KG1 (cell line): ENCODE results near the gene KCNJ18.
"Not testable (repeated sequence)": the region's sequence is repeated elsewhere in the genome, so short reads cannot be mapped to it uniquely, and the experiment has no call there.

ENCODE experiments used
- DNase-seq: peaks from one replicate; lab custom pipeline; 2025; lab: John Stamatoyannopoulos, UW

The KCNJ18 gene

DNA sequence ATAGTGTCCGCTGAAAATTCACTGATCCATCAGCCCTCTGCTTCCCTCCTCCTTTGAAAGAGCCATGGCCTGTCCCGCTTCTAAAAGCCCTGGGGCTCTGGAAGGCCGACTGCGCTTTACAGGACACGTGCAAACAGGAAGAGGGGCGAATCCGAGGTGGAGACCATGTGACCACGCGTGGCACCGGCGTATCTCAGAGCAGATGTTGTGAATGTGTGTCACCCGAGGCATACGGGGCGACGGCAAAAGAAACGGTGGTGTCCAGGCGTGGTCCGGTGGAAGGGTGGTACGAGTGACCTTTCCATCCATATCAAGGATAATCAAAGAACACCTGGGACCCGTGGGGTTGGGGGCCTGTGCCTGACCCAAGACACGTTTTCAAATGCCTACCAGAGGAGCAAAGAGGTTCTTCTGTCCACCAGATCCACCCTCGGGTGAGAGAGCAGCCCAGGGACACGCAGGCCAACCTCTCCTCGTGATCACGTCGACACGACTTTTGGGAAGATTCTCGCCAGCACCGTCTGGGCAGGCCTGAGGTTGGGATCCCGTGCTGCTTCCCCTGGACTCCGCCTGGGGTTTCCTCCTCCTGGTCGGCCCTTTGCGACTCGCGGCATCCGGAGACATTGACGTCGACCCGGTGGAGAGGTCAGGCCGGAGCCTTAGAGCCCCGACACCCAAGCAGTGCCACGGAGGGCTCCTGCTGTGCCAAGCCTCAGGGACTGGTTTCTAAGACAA is 7.1 kb upstream of the KCNJ18 start:
- DNase-seq = not testable (repeated sequence)

DNA sequence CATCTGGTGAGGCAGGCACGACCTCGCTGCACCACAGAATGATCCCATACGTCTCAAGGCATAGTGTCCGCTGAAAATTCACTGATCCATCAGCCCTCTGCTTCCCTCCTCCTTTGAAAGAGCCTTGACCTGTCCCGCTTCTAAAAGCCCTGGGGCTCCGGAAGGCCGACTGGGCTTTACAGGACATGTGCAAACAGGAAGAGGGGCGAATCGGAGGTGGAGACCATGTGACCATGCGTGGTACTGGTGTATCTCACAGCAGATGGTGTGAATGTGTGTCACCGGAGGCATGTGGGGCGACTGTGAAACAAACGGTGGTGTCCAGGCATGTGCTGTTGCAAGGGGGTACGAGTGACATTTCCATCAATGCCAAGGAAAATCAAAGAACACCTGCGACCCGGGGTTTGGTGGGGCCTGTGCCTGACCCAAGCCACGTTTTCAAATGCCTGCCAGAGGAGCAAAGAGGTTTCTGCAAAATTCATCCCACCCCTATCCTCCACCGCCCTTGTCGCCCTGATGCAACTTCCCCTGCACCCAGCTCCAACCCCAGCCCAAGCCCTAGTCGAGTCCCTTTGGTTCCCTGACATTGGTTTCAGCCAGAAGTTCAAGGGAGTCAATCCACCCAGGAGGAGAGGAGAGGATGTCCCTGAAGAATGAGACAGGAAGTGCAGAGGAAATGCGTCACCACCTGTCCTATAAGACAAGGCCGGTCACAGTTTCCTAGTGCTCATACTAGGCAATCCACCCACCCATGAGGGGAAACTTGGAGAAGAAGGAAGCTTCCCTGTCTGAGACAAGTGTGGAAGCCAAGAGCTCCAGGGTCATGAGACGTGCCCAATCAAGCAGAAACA is 5.9 kb upstream of the KCNJ18 start:
- no peak for DNase-seq

DNA sequence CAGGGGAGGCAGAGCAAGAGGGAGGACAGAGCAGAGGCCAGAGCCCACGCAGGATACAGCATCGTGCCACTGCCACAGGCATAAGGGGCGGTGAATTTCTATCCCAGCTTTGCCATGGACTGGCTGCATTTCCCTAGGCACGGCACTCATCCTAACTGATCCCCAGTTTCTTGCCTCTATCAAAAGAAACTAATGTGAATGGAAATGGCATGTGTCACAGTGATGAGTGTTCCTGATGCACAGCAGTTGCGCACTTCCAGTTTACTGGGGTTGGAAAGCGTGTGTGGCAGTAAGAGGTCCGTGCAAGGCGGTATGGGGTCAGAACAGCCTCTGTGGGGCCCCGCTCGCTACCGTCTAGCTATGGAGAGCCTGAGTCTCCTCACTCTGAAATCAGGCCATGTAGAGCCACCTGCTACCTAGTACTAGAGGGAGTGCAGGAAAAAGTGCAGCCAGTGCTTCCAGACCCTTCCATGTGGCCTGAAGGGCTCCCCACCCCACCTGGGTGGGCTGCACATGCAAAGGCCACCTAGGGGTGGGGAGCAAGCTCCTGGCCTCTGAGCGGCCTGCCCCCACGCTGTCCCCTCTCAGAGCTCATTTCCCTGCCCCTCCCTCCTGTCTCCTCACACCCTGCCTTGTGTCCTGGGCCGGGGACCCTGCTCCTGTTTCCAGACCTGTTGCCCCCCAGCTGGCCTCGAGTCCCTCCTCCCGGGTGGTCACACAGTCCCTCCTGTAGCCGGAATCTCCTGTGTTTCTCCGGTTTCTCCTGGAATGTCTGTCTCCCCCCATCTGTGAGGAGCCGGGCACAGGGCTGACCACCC is 5.0 kb upstream of the KCNJ18 start:
- DNase-seq = no peak

DNA sequence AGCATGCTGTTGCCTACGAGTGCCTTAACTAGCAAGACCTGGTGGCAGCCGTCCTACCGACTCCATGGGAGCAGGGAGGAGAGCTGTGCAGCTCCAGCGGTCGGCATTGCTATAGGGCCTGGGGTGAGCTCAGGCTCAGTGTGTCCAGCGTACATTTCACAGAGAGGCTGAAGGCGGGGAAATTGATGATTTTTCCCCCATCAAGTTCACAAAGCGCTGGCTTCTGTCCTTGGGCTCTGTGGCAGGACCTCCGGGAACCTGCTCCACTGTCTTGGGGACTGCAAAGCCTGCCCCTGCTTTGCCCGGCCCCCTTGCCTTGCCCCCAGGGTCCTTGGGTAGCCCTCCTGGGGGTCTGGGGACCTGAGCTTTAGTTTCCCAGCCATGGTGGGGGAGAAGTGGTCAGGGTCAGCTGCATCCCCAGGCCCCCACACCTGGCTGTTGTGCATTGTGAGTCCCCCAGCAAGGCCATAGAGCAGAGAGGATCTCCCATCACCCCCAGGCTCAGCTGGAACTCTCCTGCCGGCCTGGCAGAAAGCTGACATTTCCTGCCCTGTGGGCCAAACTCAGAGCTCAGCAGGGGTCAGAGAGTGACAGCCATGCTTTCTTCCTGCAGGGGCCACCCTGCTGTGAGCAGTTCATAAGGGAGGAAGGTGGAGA is 3.9 kb upstream of the KCNJ18 start:
- no peak for DNase-seq

DNA sequence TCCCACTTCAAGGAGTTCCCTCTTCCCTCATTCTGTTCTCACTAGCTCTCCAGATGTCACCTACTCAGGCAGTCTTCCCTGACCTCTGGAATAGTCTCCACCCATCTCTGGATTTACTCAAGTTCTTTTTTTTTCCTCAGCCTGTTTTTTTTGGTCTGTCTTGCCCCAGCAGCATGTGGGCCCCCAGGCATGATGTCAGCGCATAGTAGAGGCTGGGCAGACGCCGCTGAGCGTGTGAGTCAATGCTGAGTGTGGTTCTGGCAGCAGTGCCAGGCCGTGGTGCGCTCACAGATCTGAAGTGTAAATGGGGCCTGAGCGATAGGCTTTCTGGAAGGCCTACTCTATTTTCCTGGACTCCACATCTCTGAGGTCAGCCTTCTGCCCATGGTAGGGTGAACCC is 2.7 kb upstream of the KCNJ18 start:
- DNase-seq = no peak

DNA sequence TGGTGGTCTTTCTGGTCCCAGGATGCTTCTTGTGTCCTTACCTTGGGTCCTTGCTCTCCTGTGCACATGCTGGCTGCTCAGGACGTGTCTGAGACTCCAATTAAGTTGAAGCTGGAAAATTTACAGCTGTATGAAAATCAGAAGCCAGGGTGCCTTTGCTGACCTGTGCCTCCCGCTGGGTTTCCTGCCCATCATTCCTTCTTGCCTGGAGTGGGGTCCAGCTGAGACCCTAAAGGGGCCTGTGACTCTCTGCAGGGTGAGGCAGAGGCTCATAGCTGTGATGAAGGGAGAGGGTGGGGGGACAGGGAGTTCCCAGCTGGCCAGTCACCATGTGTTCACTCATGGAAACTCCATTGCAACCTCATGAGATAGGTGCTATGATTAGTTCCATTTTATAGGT is 1.5 kb upstream of the KCNJ18 start:
- not testable (repeated sequence) for DNase-seq

DNA sequence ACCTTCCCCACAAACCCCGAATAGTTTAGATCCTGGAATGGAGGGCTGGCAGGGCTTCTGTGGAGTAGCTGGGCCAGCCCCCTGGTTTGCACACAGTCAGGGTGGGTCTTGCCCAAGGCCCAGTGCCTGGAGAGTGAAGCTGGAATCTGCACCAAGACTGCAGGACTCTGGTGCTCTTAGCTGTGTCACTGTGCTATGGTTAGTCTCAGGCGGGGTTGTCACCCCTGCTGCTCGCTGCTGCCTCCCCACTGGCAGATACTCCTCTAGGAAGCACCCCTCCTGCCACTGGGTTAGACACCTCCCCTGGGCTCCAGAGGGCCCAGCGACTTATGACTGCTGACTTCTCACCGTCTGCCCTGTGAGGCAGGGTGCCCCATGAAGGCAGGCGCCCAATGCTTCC is 842 bp upstream of the KCNJ18 start:
- DNase-seq = not testable (repeated sequence)

DNA sequence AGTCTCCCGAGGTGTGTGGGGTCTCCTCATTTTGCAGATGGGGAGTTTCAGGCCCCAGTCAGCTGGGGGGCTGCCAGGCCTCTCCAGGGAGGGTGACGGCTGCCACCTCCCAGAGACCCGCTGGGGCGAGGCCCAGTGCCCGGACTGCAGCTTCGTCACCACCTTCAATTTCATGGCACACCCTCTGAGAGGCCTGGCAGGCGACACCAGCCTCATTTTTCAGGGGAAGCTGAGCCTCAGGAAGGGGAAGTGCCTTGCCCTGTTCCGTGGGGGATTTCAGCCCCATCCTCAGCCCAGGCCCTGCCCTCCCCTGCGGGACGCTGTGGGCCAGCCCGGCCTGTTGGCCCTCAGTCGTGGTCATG is 362 bp downstream of the KCNJ18 start:
- not testable (repeated sequence) for DNase-seq

DNA sequence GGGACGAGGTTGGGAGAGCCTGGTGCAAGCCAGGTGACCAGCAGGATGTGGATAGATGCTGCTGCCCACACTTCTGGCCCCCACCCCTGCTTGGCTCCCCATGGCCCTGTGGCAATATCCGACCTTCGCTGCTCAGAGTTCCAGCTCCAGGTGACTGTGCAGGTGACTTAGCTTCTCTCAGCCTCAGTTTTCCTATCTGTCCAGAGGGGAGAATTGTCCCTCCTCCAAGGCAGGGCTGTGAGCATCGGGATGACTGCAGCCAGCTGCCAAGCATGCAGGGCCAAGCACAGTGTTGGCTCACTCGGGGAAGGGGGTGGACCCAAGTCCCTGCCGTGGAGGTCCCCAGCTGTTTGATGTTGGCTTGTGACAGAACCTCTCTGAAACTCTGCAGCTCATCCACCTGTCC is 1.1 kb downstream of the KCNJ18 start:
- not testable (repeated sequence) for DNase-seq

DNA sequence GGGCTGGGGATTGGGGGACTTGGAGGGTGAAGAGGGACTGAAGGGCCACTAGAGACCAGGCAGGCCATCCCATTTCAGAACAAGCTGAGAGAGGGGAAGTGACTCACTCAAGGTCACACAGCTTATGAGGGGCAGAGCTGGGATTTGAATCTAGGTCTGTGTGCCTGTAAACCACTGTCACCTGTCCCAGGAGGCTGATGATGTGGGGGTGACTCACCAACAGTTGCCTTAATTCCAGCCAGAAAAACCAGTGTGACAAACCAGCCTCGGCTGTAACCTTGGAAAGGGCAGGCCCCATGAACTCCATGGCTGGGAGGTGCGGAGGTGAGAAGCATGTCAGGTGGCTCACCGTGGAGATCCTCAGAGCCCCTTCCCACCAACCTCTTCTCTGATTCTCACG is 1.6 kb downstream of the KCNJ18 start:
- not testable (repeated sequence) for DNase-seq

DNA sequence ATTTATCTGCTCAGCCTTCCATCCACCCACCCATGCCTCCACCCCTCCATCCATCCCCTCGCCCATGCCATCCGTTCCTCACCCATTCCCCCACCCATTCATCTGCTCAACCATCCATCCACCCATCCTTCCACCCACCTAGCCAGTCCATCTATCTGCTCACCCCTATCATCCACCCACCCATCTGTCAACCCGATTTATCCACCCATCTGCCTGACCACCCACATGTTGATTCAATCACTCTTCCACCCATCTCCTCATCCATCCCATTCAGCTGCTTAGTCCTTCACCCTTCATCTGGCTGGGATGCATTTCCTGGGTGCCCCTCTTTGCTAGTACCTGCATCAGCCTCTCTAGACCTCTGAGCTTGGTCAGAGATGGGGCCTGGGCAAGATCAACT is 3.9 kb downstream of the KCNJ18 start:
- DNase-seq = not testable (repeated sequence)

DNA sequence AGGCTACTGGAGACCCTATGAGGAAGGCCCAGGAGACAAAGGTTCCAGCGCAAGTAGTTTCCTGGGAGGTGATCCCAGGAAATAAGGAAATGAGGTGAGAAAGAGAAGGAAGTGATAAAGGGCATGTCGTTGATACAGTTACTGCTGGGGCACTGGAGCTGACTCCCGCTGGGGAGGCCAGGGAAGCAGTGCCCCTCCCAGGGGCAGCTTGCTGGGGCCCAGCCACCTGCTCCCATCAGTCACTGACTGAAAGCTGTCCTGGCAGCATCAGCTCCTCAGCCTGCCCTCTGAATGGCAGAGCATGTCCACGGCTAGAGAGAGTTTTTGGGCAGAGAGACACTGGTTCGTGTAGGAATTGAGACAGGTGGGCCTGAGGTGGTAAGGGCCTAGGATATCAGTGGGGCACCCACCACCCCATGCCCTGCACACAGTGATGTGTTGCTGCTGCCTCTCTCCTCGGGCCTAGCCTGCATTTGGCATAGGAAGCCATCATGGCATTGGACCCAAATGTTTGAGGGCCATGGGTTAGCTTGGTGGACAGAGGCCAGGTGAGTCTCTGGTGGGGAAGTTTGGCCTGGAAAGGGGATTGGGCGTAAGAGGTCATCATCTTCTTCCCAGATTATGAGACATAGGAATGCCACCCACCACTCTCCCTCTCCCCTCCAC is 4.7 kb downstream of the KCNJ18 start:
- not testable (repeated sequence) for DNase-seq

DNA sequence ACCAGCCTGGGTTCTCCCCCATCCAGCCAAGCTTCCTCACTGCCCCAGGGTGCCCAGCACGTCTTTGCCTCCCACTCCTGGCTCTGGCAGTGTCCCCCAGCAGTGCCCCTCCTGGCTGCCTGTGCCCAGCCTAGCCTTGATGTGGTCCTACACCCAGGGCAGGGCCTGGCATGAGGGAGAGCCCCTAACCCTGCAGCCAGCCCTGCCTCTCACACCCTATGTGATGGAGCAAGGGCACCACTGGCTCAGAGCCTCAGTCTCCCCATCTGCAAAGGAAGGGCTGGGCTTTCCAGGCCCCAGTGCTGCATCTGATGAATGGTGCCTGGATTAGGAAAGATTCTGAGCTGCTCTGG is 5.2 kb downstream of the KCNJ18 start:
- DNase-seq = not testable (repeated sequence)

DNA sequence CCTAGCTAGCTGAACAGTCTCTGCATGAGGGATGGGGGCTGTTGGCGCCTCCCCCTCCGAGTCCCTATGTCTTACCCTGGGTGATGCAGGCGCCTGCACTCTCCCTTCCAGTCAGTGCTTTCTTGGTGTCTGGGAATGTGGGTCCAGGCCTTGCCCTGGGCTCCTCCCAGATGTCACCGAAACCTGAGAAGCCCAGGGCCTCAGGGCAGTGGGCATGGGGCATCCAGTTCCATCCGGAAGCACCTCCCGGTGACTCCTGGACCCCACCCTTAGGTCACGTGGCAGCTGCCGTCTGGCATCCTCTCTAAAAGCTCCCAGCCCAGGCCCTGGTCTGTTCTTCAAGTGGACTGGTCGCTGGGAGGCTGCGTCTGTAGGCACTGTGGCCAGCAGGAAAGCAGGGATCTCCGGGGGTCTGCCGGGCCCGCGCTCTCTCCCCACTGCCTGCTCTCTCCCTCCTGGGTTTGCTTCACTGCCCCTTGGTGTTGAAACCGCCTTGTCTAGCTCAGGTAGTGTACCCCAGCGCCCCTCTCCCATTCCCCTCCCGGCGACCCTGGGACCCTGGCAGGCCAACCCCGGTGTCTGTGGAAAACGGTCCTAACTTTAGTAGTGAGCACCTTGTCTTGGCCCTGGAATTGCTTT is 6.2 kb downstream of the KCNJ18 start:
- not testable (repeated sequence) for DNase-seq

DNA sequence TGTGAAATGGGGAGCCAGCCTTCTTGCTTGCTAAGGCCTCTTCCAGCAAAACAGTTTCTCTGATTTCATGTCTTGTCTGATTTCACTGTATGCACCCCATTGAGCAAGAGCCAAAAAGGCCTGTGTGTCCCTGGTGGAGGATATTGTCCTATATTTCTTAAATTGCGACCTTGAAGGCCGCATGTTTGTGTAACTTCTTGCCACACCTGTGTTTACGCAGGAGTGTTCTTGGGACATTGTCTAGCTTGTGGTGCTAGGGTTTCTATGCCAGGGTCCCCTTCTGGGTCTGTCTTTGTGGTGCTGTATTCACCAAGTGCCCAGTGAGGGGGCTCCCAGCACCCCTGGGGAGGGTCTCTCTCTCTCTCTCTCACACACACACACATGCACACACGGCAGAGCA is 6.8 kb downstream of the KCNJ18 start:
- not testable (repeated sequence) for DNase-seq

DNA sequence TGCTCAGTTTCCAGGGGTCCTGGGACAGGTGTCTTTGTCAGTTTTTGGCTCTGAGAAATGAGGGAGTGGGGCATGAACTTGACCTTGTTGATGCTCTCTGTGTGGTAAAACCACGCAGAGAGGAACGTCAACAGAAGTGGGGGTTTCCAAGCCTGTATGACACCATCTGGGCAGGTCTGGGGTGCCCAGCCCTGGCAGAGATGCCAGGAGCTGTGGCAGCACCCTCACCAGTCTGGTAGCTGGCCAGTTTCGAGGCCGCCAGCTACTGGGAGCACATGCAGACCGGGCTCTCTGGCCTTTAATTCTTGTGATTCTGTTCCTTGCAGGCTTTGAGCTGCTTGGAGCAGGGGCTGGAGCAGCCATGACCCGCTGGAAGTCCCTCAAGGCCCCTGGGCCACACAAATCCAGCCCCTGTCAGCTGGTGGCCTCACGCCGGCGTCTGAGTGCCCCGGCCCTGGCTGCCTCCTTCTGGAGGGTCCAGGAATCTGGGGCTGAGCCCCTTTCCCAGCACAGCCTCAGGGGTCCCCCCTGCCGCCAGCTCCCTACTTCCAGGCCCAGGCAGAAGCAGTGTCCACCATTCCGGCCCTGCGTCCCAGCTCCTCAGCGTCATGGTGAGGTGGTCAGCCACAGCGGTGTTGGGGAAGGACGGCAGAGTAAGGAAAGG is 7.4 kb downstream of the KCNJ18 start:
- not testable (repeated sequence) for DNase-seq

DNA sequence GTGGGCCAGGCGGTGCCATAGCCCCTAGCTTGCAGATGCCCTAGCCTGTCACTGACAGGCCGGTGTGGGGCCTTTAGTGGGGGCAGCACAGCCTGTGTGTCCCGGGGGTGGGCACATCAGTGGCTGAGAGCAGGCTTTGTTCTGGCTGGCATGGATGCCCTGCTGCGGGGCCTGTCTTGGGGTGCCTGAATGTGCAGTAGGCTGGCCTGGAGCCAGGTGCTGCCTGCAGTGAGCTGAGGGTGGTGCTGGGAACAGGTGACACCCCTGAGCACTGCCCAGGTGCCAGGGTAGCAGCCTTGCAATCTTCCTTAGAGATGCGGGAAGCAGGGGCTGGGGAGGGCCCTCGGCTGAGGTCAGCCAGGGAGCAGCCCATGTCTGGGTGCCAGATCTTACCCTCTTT is 8.8 kb downstream of the KCNJ18 start:
- not testable (repeated sequence) for DNase-seq

DNA sequence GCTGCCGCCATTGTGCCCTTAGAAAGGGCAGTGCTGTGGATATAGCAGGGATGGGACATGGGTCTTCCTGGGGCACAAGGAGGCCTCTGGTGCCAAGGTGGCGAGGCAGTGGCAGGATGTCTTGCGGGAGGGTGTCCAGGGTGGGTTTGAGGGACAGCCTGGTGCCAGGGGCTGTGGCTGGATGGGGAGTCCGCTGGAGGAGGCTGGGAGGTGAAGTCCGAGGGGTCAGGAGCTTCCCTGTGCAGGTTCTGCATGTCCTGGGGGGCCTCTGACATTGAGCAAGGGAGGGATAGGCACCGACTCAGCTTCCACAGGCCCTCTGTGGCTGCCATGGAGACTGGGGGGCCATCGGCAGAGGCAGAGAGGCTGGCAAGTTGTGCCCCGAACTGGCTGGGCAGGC is 9.7 kb downstream of the KCNJ18 start:
- DNase-seq = not testable (repeated sequence)

DNA sequence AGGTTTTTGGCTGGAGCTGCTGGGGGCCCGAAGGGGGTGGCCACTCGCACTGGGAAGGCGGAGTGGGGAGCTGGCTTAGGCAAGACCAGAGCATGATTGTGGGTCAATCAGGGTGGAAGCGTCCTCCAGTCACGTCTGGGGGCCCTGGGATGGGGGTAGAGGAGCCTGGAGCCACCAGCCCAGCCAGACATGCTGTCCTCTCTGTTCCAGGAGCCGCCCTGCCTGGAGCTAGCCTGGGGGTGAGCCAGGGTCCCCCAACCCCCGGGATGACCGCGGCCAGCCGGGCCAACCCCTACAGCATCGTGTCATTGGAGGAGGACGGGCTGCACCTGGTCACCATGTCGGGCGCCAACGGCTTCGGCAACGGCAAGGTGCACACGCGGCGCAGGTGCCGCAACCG is 10.2 kb downstream of the KCNJ18 start:
- DNase-seq = not testable (repeated sequence)

DNA sequence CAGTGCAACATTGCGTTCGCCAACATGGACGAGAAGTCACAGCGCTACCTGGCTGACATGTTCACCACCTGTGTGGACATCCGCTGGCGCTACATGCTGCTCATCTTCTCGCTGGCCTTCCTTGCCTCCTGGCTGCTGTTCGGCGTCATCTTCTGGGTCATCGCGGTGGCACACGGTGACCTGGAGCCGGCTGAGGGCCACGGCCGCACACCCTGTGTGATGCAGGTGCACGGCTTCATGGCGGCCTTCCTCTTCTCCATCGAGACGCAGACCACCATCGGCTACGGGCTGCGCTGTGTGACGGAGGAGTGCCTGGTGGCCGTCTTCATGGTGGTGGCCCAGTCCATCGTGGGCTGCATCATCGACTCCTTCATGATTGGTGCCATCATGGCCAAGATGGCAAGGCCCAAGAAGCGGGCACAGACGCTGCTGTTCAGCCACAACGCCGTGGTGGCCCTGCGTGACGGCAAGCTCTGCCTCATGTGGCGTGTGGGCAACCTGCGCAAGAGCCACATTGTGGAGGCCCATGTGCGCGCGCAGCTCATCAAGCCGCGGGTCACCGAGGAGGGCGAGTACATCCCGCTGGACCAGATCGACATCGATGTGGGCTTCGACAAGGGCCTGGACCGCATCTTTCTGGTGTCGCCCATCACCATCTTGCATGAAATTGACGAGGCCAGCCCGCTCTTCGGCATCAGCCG is 10.8 kb downstream of the KCNJ18 start:
- not testable (repeated sequence) for DNase-seq
